GM21723 (cell line): Measurements from ENCODE around the gene ADO.

Experiments
- ATAC-seq: cut with Tn5 transposase; IDR thresholded peaks from one replicate; pipeline ENCODE4 v1.9.1; 2021; ENCODE audit warnings: mild to moderate bottlenecking, moderate library complexity; ENCODE audit not compliant: unreplicated experiment

The ADO gene

GRCh38 chr10:62790571-62790970 lies 13.9 kb upstream of the ADO start:
- no peak for ATAC-seq

- ATAC-seq = no peak
Observed at GRCh38 chr10:62792261-62792660, 12.3 kb upstream of the ADO start.

- no peak for ATAC-seq
Observed at GRCh38 chr10:62794306-62794705, 10.2 kb upstream of the ADO start.

- ATAC-seq = no peak
Observed at GRCh38 chr10:62795100-62795499, 9.4 kb upstream of the ADO start.

- no peak for ATAC-seq
Observed at GRCh38 chr10:62795762-62796161, 8.8 kb upstream of the ADO start.

GRCh38 chr10:62796896-62797295 lies 7.6 kb upstream of the ADO start:
- ATAC-seq = no peak

- no peak for ATAC-seq
Observed at GRCh38 chr10:62801871-62802270, 2.6 kb upstream of the ADO start.

- no peak for ATAC-seq
Observed at GRCh38 chr10:62803724-62804355, 680 bp upstream of the ADO start.

- peak; percentile 24 for ATAC-seq
Observed at GRCh38 chr10:62805231-62806099, 945 bp downstream of the ADO start.

GRCh38 chr10:62806251-62806650 lies 1.7 kb downstream of the ADO start:
- ATAC-seq = no peak

GRCh38 chr10:62810156-62810902 lies 5.8 kb downstream of the ADO start:
- ATAC-seq = no peak

- ATAC-seq = peak; percentile 36
Observed at GRCh38 chr10:62811159-62811875, 6.8 kb downstream of the ADO start.

GRCh38 chr10:62812672-62813439 lies 8.3 kb downstream of the ADO start:
- ATAC-seq = no peak

- ATAC-seq = no peak
Observed at GRCh38 chr10:62813453-62813852, 8.9 kb downstream of the ADO start.

- no peak for ATAC-seq
Observed at GRCh38 chr10:62813981-62814380, 9.5 kb downstream of the ADO start.

GRCh38 chr10:62814756-62815380 lies 10.3 kb downstream of the ADO start:
- ATAC-seq = no peak

- no peak for ATAC-seq
Observed at GRCh38 chr10:62815381-62816075, 11.0 kb downstream of the ADO start.

GRCh38 chr10:62816076-62816330 lies 11.5 kb downstream of the ADO start:
- no peak for ATAC-seq

- peak; percentile 81 for ATAC-seq
Observed at GRCh38 chr10:62816331-62817120, 12.0 kb downstream of the ADO start, which contains the start of gene EGR2. EGR2 (minus strand) TSS chr10:62816366; CDS start chr10:62816029, 337 bp downstream.
